Measurements from ENCODE around the gene BCL7B.
A peak's percentile ranks its signal among the peaks of the same experiment; 100 is the strongest.
"Not testable (repeated sequence)": the region's sequence is repeated elsewhere in the genome, so short reads cannot be mapped to it uniquely, and the experiment has no call there.

The BCL7B gene

DNA sequence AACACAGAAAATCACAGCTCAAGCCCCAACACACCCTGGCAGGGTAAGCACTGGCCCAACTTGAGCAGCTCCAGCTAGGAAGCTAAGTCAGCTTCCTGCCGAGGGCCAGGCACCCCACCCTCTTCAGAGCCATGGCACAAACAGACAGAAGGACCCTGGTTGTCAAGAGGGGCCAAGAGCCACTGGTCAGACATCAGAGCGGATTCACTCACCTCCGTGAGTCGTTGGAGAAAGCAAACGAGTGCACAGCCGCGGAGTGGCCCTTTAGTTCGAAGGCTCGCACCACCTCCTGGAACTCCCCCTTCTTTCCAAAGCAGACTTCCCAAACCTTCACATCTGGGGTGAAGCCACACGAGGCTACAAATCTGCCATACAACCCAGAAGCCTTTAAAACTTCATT is 13.5 kb upstream of the BCL7B start:
- no peak for DNase-seq

DNA sequence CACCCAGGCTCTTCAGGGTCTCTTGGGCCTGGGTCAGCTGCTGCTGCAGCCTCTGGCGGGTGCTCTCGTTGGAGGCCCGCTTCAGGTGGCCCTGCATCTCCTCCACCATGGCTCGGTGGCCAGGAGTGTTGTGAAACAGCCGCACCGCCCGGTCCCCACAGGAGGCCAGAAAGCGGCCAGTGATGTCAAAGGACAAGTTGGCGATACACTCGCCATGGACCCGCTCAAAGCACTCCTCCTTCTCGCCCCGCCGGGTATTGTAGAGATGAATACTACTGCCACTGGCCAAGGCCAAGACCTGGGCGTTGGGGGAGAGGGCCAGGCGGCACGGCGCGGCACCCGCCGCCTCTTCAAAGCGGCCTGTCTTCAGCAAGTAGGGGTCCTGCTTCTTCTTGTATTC is 13.0 kb upstream of the BCL7B start:
- no peak for DNase-seq

DNA sequence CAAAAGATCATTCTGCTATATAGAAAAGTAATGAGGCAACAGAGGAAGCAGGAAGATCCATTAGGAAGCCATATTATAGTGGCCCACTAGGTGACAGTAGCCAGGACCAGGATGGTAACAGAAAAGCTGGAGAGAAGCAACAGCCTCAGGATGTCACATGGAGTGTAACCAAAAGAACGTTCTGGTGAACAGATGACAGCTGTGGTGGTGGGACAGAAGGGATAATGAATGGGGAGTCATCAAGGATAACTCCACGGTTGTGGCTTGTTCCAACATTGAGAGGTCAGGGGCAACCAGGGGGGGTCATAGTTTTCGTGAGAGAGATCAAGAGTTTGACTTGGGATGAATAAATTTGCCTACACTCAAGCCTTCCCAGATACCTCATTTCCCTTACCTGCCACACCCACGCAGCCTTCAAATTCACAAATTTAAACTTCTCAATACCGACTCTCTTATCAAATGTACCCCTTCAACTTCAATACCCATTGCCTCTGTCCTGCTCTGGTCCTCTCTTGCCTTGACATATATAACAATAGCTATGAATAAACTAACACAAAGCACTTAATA is 11.6 kb upstream of the BCL7B start:
- no peak for DNase-seq

DNA sequence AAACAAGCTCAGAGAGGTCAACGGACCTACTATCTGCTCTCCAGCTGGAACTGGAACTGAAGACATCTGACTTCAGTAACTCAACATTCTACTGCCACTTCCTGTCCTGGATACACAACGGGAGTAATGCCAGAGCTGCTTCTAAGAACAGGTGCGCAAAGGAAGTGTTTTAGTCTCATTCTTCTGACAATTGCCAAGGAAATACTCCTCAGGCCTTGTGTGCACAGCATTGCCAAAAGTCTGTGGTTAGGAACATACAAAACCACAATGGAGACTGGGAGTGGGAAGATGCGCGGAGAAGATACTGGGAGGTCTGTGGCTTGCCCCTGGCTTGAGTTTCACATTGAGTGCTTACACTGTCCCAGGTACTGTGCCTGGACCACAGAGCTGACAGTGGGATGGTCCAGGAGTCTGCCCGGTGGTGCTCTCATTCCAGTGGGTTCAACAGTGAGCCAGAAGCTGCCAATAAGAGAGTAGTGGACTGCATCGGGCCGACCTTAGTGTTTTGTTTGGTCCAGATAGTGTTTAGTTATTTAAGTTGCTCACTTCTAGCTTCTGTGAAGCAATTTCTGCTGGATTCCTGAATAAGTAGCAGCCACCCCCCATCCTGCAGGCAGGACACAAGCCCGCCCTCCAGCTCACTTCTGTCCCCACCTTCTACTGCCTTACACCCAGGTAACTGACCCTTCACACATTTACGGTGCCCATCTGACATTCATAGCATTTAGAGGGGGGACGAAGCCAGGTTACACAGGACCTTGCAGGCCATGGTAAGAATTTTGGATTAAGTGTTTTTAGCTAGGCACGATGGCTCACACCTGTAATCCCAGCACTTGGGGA is 10.6 kb upstream of the BCL7B start:
- no peak for DNase-seq

DNA sequence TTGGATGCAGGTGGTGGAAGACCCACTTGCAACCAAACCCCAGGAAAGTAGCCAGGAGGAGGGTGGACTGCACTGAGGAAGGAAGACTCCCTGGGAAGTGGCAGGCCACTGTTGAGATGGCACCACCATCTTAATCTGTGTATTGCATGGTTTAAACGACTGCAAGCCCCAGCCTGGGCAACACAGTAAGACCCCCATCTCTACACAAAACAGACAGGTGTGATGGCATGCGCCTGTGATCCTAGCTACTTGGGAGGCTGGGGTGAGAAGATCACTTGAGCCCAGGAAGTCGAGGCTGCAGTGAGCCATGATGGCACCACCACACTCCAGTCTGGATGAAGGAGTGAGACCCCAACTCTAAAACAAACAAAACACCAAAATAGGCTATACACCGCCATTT is 9.7 kb upstream of the BCL7B start:
- no peak for DNase-seq

DNA sequence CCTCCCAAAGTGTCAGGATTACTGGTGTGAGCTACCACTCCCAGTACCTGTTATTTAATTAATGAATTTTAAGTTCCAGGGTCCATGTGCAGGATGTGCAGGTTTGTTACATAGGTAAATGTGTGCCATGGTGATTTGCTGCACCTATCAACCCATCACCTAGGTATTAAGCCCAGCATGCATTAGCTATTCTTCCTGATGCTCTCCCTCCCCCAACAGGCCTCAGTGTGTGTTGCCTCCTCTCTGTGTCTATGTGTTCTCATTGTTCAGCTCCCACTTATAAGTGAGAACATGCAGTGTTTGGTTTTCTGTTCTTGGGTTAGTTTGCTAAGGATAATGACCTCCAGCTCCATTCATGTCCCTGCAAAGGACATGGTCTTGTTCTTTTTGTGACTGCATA is 8.9 kb upstream of the BCL7B start:
- DNase-seq, result not testable (repeated sequence)

DNA sequence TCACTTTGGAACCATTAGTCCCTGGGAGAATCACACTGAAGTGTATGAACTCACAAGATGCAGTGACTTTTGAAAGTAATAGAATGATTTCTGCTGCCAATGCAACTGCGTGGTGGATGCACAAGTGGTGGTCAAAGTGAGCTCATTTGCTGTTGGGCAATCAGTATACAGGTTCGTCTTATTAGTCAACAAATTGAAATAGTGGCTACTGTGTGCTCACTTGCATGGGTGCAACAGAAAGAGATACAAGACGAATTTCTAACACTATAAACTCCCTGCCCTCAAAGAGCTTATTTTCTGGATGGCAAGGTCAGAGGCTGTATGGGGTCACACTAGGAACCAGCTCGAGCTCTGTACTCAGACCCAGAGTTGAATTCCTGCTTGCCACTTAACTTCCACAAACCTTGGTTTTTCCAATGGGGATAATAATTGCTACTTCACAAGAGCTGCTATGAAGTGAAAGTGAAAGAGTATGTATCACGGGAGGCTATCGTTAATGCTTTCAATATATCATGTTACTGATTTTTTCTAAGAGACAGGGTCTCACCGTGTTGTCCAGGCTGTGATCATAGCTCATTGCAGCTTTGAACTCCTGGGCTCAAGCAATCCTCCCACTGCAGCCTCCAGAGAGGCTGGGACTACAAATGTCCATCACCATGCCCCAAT is 8.3 kb upstream of the BCL7B start:
- DNase-seq, result no peak

DNA sequence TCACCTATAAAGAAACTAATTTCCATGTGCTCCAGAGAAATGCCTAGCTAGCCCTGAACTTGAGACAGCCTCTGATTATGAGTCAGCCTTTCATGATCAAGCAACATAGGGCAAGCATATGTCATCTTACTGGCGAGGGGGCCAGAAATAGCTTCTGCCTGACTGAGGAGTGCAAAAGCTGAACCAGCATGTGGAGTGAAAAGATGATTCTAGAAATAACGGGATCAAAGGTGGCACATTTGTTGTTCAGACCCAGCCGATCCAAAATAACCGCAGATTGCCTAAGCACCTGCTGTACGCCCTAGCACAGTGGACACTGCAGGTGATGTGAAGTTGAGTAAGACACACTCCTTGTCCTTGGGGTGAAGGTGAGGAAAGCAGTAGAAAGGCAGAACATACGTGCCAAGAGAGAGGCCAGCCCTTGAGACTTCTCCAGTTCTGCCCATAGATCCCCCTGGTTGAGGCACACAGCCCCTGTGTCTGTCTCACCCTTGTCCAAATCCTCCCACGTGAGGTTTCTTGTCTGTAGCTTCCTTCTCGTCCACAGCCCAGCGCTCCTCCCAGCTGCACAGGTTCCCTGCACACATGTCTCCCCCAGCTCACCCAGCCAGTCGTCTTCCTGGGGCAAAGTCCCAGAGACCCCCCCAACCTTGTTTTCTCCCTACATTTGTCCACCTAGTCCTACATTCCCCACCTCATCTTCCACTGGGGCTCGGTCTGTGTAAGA is 2.8 kb upstream of the BCL7B start:
- DNase-seq, result no peak

DNA sequence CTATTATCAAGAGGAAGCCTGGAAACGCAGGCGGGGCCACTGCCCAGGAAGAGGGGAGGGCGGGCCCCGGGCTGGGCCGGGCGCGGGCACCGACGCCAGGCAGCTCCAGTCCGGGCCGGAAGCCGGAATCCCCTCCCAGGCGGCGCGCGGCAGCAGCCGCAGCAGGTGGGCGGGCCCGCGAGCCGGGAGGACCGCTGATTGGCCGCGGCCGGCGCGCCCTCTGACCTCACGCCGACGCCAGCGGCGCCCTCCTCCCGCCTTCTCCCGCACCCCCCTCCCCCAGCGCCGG is 438 bp downstream of the BCL7B start:
- peak; percentile 93 for DNase-seq

DNA sequence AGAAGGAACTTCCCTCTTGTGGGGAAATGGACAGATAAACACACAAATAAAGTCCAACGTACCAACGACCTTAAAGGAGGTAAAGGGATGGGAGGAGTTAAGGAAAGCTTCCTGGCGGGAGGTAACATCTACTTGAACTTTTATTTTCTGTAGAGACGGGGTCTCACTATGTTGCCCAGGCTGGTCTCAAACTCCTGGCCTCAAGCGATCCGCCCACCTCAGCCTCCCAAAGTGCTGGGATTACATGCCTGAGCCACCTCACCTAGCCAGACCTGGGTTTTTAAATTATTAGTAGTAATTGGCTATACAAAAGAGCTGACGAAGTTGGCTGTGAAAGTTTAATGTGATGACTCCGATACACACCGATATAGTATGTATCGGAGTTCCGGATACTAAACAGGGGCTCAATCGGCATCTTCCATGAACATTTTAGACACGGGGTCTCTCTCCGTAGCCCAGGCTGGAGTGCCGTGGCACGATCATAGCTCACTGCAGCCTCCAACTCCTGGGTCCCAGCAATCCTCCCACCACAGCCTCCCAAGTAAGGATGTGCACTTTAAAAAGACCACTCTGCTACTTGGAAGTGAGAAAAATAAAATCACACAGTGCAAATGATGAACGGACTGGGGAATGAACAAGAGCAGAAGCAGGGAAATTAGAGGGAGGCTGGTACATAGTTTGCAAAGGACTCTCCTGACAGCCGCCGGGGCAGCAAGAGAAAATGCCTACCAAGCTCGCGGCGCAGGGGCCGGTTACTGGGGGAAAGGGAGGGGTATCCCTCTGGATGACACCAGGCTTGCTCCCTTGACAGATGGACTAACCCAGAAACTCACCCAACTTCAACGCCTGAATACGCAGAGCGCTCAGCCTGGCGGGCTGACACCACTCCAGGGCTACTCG is 1.0 kb downstream of the BCL7B start:
- no peak for DNase-seq

DNA sequence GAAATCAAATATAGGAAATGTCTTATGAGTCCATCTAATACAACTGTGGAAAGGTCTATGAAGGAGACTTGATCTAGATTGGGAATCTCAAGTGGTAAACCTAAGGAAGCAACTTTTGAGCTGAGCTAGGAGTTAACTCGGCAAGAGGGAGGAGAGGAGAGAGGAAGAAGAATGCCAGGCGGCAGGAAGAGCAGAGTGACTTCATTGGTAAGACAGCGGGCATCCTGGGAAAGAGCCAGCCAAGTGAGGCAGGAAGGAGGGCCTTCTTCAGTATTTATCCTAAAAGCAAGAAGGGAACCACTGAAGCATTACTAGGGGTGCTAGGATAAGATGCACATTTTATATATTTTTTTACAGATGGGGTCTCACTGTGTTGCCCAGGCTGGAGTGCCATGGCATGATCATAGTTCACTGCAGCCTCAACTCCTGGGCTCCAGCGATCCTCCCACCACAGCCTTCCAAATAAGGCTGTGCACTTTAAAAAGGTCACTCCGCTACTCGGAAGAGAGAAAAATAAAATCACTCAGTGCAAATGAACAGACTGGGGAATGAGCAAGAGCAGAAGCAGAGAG is 2.0 kb downstream of the BCL7B start:
- no peak for DNase-seq

DNA sequence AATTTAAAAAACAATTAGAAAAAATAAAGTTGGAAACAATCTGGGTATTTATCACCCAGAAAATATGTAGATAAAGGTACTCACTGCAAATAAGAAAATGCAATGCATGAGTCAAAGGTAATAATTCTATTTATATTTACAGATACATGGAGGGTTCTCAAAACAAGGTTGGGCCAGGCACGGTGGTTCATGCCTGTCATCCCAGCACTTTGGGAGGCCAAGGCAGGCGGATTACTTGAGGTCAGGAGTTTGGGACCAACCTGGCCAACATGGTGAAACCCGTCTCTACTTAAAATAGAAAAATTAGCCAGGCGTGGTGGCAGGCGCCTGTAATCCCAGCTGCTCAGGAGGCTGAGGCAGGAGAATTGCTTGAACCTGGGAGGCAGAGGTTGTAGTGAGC is 7.4 kb downstream of the BCL7B start:
- not testable (repeated sequence) for DNase-seq

DNA sequence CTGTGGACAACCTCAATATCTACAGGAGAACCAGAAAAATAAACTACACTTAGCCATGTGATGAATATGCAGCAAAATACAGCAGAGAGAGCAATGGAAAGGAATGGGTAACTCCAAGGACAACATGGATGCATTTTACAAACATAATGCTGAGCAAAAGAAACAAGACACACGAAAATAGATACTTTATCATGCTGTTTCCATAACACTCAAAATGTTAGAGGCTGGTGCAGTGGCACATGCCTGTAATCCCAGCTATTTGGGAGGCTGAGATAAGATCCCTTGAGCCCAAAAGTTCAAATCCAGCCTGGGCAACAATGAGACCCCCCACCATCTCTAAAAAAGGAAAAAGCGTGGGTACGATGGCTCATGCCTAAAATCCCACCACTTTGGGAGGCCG is 8.3 kb downstream of the BCL7B start:
- no peak for DNase-seq

DNA sequence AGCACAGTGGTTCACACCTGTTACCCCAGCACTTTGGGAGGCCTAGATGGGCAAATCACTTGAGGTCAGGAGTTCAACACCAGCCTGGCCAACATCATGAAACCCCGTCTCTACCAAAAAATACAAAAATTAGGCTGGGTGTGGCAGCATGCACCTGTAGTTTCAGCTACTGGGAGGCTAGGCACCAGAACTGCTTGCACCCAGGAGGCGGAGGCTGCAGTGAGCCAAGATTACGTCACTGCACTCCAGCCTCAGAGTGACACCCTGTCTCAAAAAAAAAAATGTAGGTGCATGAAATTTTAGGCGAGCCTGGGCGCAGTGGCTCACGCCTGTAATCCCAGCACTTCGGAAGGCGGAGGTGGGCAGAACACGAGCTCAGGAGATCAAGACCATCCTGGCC is 9.6 kb downstream of the BCL7B start:
- no peak for DNase-seq

DNA sequence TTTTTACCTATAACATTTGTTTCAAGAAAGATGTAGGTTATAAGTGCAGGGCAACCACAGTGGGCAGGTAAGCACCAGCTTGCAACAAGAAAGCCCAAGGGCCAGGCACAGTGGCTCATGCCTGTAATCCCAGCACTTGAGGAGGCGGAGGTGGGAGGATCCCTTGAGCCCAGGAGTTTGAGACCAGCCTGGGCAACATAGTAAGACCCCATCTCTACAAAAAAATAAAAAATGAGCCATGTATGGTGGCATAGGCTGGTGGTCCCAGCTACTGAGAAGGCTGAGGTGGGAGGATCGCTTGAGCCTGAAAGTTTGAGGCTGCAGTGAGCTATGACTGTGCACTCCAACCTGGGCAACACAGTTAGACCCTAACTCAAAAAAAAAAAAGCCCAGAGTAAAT is 12.8 kb downstream of the BCL7B start:
- DNase-seq, result no peak

DNA sequence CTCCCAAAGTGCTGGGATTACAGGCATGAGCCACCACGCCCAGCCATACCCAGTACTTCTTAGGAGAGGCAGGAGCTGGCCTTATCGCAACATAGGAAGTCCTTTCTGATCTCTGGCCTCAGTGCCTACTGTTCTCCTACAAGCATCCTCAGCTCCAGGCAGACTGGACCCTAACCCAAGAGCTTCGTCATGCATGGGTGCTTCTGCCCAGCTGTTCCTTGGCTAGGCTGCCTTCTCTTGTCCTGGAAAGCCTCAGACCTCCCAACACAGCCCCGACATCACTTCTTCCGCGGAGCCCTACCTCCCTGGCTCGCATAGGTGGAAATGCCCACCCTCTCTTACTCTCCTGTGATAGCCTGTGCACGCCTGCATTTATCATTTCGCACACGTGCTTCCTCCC is 15.8 kb downstream of the BCL7B start:
- DNase-seq, result no peak

DNA sequence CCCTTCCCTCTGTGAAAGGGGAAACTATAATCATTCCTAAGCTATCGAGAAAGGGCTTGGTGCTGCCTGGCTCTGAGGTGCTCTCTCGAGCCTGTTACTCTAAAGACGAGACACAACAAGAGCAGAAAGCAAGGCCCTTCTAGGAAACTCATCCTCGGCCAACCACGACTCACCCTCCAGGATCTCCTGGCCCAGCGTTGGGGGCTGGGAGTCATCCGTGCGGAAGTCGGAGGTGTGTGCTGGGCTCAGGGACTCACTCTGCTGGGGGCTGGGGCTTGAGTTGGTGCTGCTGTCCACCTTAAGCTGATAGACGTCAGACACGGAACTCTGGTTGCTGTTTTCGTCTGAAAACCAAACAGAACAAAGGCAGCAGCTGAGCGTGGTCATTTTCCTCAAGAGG is 17.8 kb downstream of the BCL7B start:
- no peak for DNase-seq

DNA sequence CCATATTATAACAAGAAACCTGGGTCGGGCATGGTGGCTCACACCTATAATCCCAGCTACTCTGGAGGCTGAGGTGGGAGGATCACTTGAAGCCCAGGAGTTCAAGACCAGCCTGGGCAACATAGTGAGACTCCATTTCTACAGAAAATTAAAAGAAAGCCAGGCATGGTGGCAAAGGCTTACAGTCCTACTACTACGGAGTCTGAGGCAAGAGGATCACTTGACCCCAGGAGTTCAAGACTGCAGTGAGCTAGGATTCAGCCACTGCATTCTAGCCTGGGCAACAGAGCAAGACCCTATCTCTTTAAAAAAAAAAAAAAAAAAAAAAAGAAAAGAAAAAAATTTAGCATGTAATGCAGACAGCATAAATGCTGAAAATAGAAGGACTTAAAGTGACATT is 19.0 kb downstream of the BCL7B start:
- not testable (repeated sequence) for DNase-seq

DNA sequence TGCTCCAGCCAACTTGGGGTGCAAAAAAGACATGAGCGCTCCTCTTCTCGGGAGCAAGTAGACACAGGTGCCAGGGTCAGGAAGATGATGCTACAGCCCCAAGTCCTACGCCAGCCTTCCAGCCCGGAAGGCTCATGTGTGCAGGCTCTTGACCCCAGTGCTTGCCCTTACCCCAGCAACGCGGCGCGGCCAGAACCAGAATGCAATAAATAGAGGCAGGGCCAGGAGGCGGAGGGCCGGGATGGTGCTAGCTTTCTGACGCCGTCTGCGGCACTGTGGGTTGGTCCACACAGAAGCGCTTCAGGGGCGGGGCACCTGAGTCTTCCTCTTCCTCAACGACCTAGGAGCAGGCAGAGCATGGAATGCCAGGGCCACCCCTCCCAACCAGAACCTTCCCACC is 20.4 kb downstream of the BCL7B start:
- DNase-seq, result no peak

DNA sequence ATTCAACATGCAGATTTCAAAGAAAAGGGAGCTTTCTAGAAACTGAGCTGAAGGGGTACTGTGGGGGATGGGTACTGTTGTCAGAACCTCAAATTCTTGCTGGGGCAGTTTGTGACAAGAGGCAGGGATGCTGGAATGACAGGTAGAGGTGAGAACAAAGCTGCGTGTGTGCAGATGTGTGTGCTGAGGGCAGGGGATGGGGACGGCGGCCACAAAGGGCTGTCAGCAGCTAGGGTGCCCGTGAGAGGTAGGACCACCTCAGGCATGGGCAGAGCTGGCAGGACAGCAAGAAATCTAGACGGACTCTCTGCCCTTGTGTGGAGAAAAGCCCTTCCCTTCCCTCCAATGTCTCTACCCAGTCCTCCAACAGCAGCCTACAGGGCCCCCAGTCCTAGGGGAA is 21.0 kb downstream of the BCL7B start:
- no peak for DNase-seq

DNA sequence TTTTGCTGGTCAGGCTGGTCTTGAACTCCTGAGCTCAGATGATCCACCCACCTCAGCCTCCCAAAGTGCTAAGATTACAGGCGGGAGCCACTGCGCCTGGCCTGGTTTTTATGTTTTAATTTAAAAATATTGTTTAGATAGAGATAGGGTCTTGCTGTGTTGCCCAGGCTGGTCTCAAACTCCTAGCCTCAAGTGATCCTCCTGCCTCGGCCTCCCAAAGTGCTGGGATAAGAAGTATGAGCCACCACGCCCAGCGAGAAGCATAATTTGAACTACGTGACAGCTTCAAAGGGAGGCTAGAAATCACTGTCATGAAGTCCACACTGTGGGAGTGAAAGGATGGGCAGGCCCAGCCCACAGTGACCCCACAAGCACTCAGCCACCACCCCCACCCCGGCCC is 21.6 kb downstream of the BCL7B start:
- DNase-seq, result not testable (repeated sequence)

DNA sequence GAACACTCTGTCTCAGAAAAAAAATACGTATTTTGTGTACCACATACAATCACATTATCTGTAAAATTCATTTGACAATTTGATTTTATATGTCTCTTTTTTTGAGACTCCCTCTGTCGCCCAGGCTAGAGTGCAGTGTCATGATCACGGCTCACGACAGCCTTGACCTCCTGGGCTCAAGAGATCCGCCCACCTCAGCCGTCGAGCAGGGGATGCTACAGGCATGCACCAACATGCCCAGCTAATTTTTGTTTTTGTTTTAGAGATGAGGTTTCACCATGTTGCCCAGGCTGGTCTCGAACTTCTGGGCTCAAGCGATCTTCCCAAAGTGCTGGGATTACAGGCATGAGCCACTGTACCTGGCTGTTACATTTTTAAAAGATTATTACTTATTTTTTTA is 23.7 kb downstream of the BCL7B start:
- no peak for DNase-seq

DNA sequence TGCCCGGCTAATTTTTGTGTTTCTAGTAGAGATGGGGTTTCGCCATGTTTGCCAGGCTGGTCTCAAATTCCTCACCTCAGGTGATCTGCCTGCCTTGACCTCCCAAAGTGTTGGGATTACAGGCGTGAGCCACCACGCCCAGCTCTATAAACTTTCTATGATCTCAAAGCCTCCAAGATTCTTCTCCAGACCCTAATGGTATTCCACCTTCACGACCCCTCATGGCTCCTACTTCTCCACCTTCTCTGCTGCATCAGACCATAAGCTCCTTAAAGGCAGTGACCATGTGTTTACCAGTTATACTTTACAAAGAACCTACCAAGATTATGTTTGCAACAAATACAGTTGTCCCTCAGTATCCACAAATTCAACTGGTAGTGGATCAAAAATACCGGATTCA is 25.3 kb downstream of the BCL7B start:
- no peak for DNase-seq
